MCF 10A (cell line): Measurements from ENCODE around the gene RAB3IP. TPM values are rescaled to one million over a fixed set of nuclear protein-coding genes. Genes with fewer than 3 reads are reported as not detected.

Source experiments
- BruUV-seq: library from RNA; stranded (reverse); fragments of 400-500 nt; replicated peaks from 2 replicates; lab custom pipeline; 2021; lab: Mats Ljungman, UMichigan
- CTCF ChIA-PET: fragments of 300-600 bp; sonication (Branson Sonifier 250); formaldehyde crosslinking; extraction: SDS; loops from one replicate; lab custom pipeline; 2021; ENCODE audit warnings: antibody characterized with exemption, inconsistent platforms; lab: Yijun Ruan, JAX
- POLR2A ChIA-PET: fragments of 300-600, 350-650 bp; sonication (Branson Sonifier 250); formaldehyde crosslinking; extraction: SDS; loops from one replicate; lab custom pipeline; 2020; ENCODE audit warnings: antibody characterized with exemption, inconsistent platforms; lab: Yijun Ruan, JAX
- DNase-seq: peaks from one replicate; pipeline ENCODE4 v3.0.0-alpha.2; 2018; ENCODE audit not compliant: unreplicated experiment
- H3K27ac Mint-ChIP-seq: one replicate; pipeline ENCODE4 v1.8.0; 2022; ENCODE audit warnings: mild to moderate bottlenecking, low read depth, mixed read lengths; ENCODE audit not compliant: unreplicated experiment
- H3K27me3 Mint-ChIP-seq: one replicate; pipeline ENCODE4 v1.8.0; 2022; ENCODE audit warnings: mixed read lengths; ENCODE audit not compliant: insufficient read depth, unreplicated experiment
- H3K36me3 Mint-ChIP-seq: one replicate; pipeline ENCODE4 v1.8.0; 2022; ENCODE audit warnings: mild to moderate bottlenecking, moderate library complexity, mixed read lengths; ENCODE audit not compliant: insufficient read depth, unreplicated experiment
- H3K4me1 Mint-ChIP-seq: one replicate; pipeline ENCODE4 v1.8.0; 2022; ENCODE audit warnings: mixed read lengths; ENCODE audit not compliant: insufficient read depth, unreplicated experiment
- H3K4me3 Mint-ChIP-seq: one replicate; pipeline ENCODE4 v1.8.0; 2022; ENCODE audit warnings: mild to moderate bottlenecking, moderate library complexity, mixed read lengths; ENCODE audit not compliant: unreplicated experiment
- H3K9me3 Mint-ChIP-seq: one replicate; pipeline ENCODE4 v1.8.0; 2022; ENCODE audit warnings: mixed read lengths; ENCODE audit not compliant: unreplicated experiment
- intact Hi-C: fragments of 100-400 bp; cut with micrococcal nuclease; formaldehyde crosslinking; loops from 2 replicates; pipeline ENCODE4 v1.14.1; 2022
- total RNA-seq: library from RNA; stranded (reverse); gene quantifications from 2 replicates; pipeline ENCODE4 v1.2.3, GENCODE V29; 2022
- TF ChIP-seq, protein P1 (sequence below): fragments of 200-600 bp; IDR thresholded peaks from one replicate; pipeline ENCODE4 v1.8.0; 2022; ENCODE audit warnings: antibody characterized with exemption, mild to moderate bottlenecking; ENCODE audit not compliant: unreplicated experiment

RAB3IP gene
- total RNA-seq, 1 experiment from 2014 or later: 31.5 TPM

DNA sequence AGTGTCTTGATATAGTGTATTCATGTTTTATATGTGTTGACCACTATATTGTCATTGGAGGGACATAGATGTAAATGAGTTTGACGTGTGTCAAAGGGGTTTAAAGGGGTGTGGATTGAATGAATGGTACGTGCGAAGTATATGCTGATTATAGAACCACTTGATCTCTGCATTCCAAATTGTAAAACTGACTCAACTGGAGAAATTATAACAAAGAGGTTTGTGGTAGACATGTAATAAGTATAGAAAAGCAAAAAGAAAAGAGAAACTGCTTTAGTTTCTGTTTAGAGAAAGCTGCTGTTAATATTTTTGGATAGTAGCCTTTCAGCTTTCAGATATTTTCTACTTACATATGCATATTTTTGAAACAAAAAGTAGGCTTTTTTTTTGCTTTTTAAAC, 77.4 kb downstream of the RAB3IP start:
- peaks cover 5% of the 10 kb centered on the region for H3K36me3 Mint-ChIP-seq
- TF ChIP-seq, protein P1, sequence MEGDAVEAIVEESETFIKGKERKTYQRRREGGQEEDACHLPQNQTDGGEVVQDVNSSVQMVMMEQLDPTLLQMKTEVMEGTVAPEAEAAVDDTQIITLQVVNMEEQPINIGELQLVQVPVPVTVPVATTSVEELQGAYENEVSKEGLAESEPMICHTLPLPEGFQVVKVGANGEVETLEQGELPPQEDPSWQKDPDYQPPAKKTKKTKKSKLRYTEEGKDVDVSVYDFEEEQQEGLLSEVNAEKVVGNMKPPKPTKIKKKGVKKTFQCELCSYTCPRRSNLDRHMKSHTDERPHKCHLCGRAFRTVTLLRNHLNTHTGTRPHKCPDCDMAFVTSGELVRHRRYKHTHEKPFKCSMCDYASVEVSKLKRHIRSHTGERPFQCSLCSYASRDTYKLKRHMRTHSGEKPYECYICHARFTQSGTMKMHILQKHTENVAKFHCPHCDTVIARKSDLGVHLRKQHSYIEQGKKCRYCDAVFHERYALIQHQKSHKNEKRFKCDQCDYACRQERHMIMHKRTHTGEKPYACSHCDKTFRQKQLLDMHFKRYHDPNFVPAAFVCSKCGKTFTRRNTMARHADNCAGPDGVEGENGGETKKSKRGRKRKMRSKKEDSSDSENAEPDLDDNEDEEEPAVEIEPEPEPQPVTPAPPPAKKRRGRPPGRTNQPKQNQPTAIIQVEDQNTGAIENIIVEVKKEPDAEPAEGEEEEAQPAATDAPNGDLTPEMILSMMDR: no peak
- no TSS peak for BruUV-seq
- intact Hi-C loops: no loop called here
- POLR2A ChIA-PET: interaction anchor here (0.7 kb wide), 1 partner anchor 101 kb away, joined by 3 read pairs; no protein-coding TSS in a partner anchor
- no peak overlapping the region for H3K4me3 Mint-ChIP-seq
- peaks cover 3% of the 10 kb centered on the region for H3K4me1 Mint-ChIP-seq
- H3K27ac Mint-ChIP-seq: no peak overlapping the region
- no peak for DNase-seq
- no peaks in the 10 kb centered on the region for H3K9me3 Mint-ChIP-seq
- H3K27me3 Mint-ChIP-seq: no peaks in the 10 kb centered on the region
- CTCF ChIA-PET: interaction anchor here (0.6 kb wide), 2 partner anchors 883 to 913 kb away, joined by 3 to 6 read pairs; no protein-coding TSS in a partner anchor

DNA sequence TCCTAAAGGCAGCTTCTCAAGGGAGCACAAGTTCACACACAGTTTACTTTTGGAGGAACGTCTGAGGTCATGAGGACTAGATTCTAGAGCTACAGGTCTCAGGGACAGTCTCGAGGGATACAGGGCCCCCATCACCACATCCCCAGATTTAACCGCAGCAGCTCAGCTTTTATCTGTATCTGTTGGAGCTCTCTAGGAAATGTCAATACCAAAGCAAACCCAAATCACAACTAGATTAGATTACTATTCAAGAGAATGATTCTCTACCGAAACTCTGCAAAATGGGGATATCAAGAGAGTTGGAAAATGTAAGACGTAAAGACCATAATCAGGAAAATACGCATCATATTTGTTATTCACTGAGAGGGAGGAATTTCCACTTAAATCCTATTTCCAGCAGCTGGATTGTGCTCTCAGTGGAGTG, 82.4 kb downstream of the RAB3IP start:
- no peaks in the 10 kb centered on the region for H3K36me3 Mint-ChIP-seq
- DNase-seq: no peak
- ChIA-PET POLR2A (interaction anchor here (0.6 kb wide), 1 partner anchor 146 kb away, joined by 3 read pairs; no protein-coding TSS in a partner anchor), CTCF (interaction anchor here (1.9 kb wide), 1 partner anchor 58 kb away, joined by 11 read pairs; no protein-coding TSS in a partner anchor)
- H3K4me1 Mint-ChIP-seq: peaks cover 15% of the 10 kb centered on the region
- no peaks in the 10 kb centered on the region for H3K27me3 Mint-ChIP-seq
- no peak overlapping the region for H3K4me3 Mint-ChIP-seq
- intact Hi-C loops: no loop called here
- TF ChIP-seq, protein P1: no peak
- H3K27ac Mint-ChIP-seq: peak overlapping the region; percentile 64
- no TSS peak for BruUV-seq
- no peaks in the 10 kb centered on the region for H3K9me3 Mint-ChIP-seq

DNA sequence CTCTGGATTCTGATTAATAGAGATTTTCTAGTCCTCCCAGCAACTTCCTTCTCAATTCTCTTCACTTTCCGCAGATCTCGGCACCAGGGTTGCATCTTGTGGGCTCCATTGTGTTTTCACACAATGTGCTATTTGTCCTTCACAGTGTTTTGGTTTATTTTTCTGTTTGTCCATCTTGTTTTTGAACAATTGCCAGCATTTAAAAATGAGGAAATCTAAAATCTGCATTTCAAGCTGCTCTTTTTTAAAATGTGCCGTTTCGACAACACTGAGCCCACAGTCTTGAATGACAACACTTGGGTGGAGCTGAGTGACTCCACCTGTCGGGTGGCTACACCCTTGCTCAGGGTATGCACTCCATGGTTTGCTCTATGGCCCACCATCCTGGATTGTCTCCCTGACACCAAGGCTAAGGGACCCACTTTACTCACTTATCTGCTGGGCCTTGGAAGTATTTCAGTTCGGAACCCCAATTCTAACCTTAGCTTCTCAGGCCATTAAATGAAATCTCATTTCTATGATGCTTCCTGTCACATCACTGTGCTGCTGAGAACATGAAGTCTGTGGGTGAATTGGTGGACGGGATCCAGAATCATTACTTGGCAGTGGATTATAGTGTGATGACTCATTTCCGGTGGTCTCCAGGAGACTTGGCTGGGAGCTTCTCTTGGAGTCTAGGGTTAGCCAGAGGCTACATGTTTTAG, 82.9 kb downstream of the RAB3IP start:
- POLR2A ChIA-PET: no interaction called here
- no peaks in the 10 kb centered on the region for H3K9me3 Mint-ChIP-seq
- CTCF ChIA-PET: interaction anchor here (1.9 kb wide), 1 partner anchor 58 kb away, joined by 11 read pairs; no protein-coding TSS in a partner anchor
- peak overlapping the region; percentile 64 for H3K27ac Mint-ChIP-seq
- peak overlapping the region; percentile 50 for H3K4me3 Mint-ChIP-seq
- TF ChIP-seq, protein P1: no peak
- intact Hi-C loops: no loop called here
- BruUV-seq: no TSS peak
- DNase-seq: peak; percentile 75
- H3K4me1 Mint-ChIP-seq: peaks cover 15% of the 10 kb centered on the region
- no peaks in the 10 kb centered on the region for H3K27me3 Mint-ChIP-seq
- no peaks in the 10 kb centered on the region for H3K36me3 Mint-ChIP-seq

DNA sequence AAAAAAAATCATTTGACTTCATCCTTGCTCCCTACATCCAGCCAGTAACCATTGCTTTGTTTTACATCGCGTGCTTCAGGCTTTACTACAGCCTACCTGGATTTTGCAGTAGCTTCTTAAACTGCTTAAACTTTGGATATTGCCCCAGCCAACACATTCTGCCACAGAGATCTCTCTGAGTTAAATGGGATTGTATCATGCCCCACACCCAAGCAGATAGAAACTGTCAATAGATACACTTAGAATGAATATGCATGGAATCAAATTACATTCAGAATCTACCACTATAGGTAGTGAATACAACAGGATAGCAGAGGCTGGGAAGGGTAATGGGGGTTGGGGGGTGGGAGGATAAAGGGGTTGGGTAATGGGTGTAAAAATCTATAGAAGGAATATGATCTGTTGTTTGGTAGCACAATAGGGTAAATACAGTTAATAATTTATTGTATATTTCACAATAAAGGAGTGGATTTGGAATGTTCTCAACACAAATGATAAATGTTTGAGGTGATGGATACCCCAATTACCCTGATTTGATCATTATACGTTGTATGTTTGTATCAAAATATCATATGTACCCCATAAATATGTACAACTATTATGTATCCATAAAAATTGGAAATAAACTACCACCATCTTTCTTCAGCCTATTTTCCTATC, 83.7 kb downstream of the RAB3IP start:
- TF ChIP-seq, protein P1: no peak
- no TSS peak for BruUV-seq
- intact Hi-C loops: no loop called here
- DNase-seq: no peak
- no peaks in the 10 kb centered on the region for H3K36me3 Mint-ChIP-seq
- no peak overlapping the region for H3K4me3 Mint-ChIP-seq
- H3K27me3 Mint-ChIP-seq: no peaks in the 10 kb centered on the region
- H3K4me1 Mint-ChIP-seq: peaks cover 15% of the 10 kb centered on the region
- no peaks in the 10 kb centered on the region for H3K9me3 Mint-ChIP-seq
- ChIA-PET POLR2A (no interaction called here), CTCF (interaction anchor here (1.9 kb wide), 1 partner anchor 57 kb away, joined by 11 read pairs; no protein-coding TSS in a partner anchor)
- H3K27ac Mint-ChIP-seq: peak overlapping the region; percentile 64
